ENCODE results near the gene SLC17A4.

- no peak for TF ChIP-seq CTCF (IDR thresholded peaks at IDR 0.05)
- no peak for TF ChIP-seq POLR2A (IDR thresholded peaks at IDR 0.05)
- no peak for TF ChIP-seq EP300 (IDR thresholded peaks at IDR 0.05)
Observed at GRCh38 chr6:25816252-25816651, 61.7 kb downstream of the SLC17A4 start.

All from suprapubic skin (tissue), 3 donors.